K562 (cell line): ENCODE measurements around the gene USP22. TPM values are rescaled to one million over a fixed set of nuclear protein-coding genes. Genes with fewer than 3 reads are reported as not detected.

Experiments
- ATAC-seq: fragments of 200-7000 bp; cut with Tn5 transposase; 3 replicates; pipeline ENCODE4 v1.9.1; 2020; ENCODE audit warnings: moderate library complexity
- BruUV-seq: library from RNA; stranded (reverse); fragments of 400-500 nt; replicated peaks from 2 replicates; lab custom pipeline; 2021; lab: Mats Ljungman, UMichigan
- CTCF ChIA-PET: fragments of 300-600 bp; formaldehyde crosslinking; extraction: SDS; loops from one replicate; lab custom pipeline; 2021; ENCODE audit warnings: low intra/inter-chr PET ratio; lab: Yijun Ruan, JAX
- POLR2A ChIA-PET: fragments of 300-600, 350-650 bp; sonication (Branson Sonifier 250); formaldehyde crosslinking; extraction: SDS; loops from one replicate; lab custom pipeline; 2021; ENCODE audit warnings: antibody characterized with exemption, inconsistent platforms; lab: Yijun Ruan, JAX
- DNase-seq, 4 experiments: peaks; one replicate each; pipeline versions ENCODE4 v3.0.0 to v3.0.0-alpha.2; 2011 to 2018; ENCODE audit warnings: low spot score in 3 of 4, mixed read lengths in 3 of 4; ENCODE audit errors: extremely low read depth in 1 of 4
- FAIRE-seq: peaks from 2 replicates; lab custom pipeline; 2011; peaks lifted over from hg19 to GRCh38; lab: Jason Lieb, UNC
- H2AFZ ChIP-seq: 2 replicates; pipeline ENCODE4 v1.6.0; 2011; ENCODE audit warnings: low read depth, low read length, control low read depth, inconsistent platforms
- H3K27ac ChIP-seq: fragments of 200-600 bp; 3 replicates; pipeline ENCODE4 v1.8.0; 2011; ENCODE audit warnings: low read depth, mild to moderate bottlenecking, control low read depth, inconsistent platforms, low read length, moderate library complexity, mixed read lengths; ENCODE audit errors: extremely low read depth
- H3K27me3 ChIP-seq, 2 experiments: fragments of 300-600 bp in 1 of 2; 2 replicates in 1 of 2; 3 replicates in 1 of 2; pipeline versions ENCODE4 v1.6.0 to v1.8.0; 2011; ENCODE audit warnings: inconsistent platforms in 2 of 2, low read length in 2 of 2, mild to moderate bottlenecking in 1 of 2, mixed read lengths in 1 of 2, moderate library complexity in 1 of 2; ENCODE audit not compliant: control insufficient read depth in 2 of 2, insufficient read depth in 2 of 2
- H3K36me3 ChIP-seq: fragments of 300-600 bp; 3 replicates; pipeline ENCODE4 v1.8.0; 2011; ENCODE audit warnings: mild to moderate bottlenecking, low read length, inconsistent platforms; ENCODE audit not compliant: control insufficient read depth, insufficient read depth
- H3K4me1 ChIP-seq, 2 experiments: fragments of 200-600 bp in 1 of 2; replicated peaks in 1 of 2; 2 replicates in 1 of 2; 3 replicates in 1 of 2; pipeline versions ENCODE4 v1.5.1 to v1.8.0; 2011; ENCODE audit warnings: inconsistent platforms in 2 of 2, low read length in 2 of 2, mild to moderate bottlenecking in 1 of 2, mixed read lengths in 1 of 2, moderate library complexity in 1 of 2; ENCODE audit not compliant: control insufficient read depth in 2 of 2, insufficient read depth in 2 of 2
- H3K4me2 ChIP-seq: 2 replicates; pipeline ENCODE4 v1.6.1; 2011; ENCODE audit warnings: low read length, control low read depth, inconsistent platforms, mixed read lengths; ENCODE audit not compliant: insufficient read depth
- H3K4me3 ChIP-seq: fragments of 200-600 bp; sonication (generic), shearing (Covaris generic); 2 replicates; pipeline ENCODE4 v1.5.1; 2016; ENCODE audit warnings: control low read depth, inconsistent platforms
- H3K79me2 ChIP-seq: fragments of 200-600 bp; 3 replicates; pipeline ENCODE4 v1.8.0; 2011; ENCODE audit warnings: low read length, inconsistent platforms; ENCODE audit not compliant: control insufficient read depth, insufficient read depth
- H3K9ac ChIP-seq, 2 experiments: 2 replicates each; pipeline versions ENCODE4 v1.6.0 to v1.6.1; 2011; ENCODE audit warnings: low read depth in 2 of 2, low read length in 2 of 2, control low read depth in 1 of 2, inconsistent platforms in 1 of 2, mild to moderate bottlenecking in 1 of 2, mixed read lengths in 1 of 2; ENCODE audit not compliant: insufficient read depth in 1 of 2
- H3K9me1 ChIP-seq: one replicate; pipeline ENCODE4 v1.6.0; 2011; ENCODE audit warnings: inconsistent platforms, mild to moderate bottlenecking, low read length, moderate library complexity; ENCODE audit not compliant: control insufficient read depth, insufficient read depth
- H3K9me3 ChIP-seq: replicated peaks from 2 replicates; pipeline ENCODE4 v1.5.1; 2011; ENCODE audit warnings: low read depth, low read length, inconsistent platforms; ENCODE audit not compliant: control insufficient read depth, insufficient read depth
- H4K20me1 ChIP-seq: replicated peaks from 2 replicates; pipeline ENCODE4 v1.6.1; 2011; ENCODE audit warnings: low read length, inconsistent platforms, mixed read lengths; ENCODE audit not compliant: control insufficient read depth, insufficient read depth
- HLTF ChIP-seq: fragments of 450-650 bp; IDR thresholded peaks from 2 replicates; pipeline ENCODE4 v1.6.1; 2016
- POLR2A ChIP-seq: fragments of 450-650 bp; conservative IDR thresholded peaks from 2 replicates; pipeline ENCODE4 v1.6.1; 2016
- TBP ChIP-seq: optimal IDR thresholded peaks from 2 replicates; pipeline ENCODE3; 2011; ENCODE audit warnings: low read depth, low read length, improper control_type of control experiment
- ZNF23 ChIP-seq: fragments of 250-450 bp; sonication (Bioruptor Pico); IDR thresholded peaks from 2 replicates; pipeline ENCODE4 v1.4.0; 2020; ENCODE audit warnings: mild to moderate bottlenecking
- WGBS: fragments of 100-300 bp; shearing (Covaris generic); methylation state at CpG from one replicate; pipeline ENCODE4 v1.1.6; 2016; ENCODE audit warnings: low coverage, mixed read lengths; ENCODE audit not compliant: insufficient coverage; ENCODE audit errors: missing lambda C conversion rate; 5-methylcytosine and 5-hydroxymethylcytosine counted together
- in situ Hi-C: fragments of 300-500 bp; cut with MboI; formaldehyde crosslinking; loops from 4 replicates; pipeline ENCODE4 v1.15.0; 2018; ENCODE audit warnings: inconsistent platforms, mixed read lengths
- intact Hi-C: fragments of 100-400 bp; cut with micrococcal nuclease; formaldehyde crosslinking; loops from 2 replicates; pipeline ENCODE4 v1.14.2; 2022
- polyA plus RNA-seq, 8 experiments: library from polyadenylated mRNA; depleted of rRNA in 4 of 8; stranded (reverse) in 5 of 8; unstranded in 3 of 8; fragments of >200 nt; fragmentation: Nextera tagmentation in 2 of 8; fragmentation: Illumina TruSeq in 1 of 8; extraction: Ambion mirVana in 2 of 8; extraction: Trizol in 1 of 8; gene quantifications; 2 replicates each; pipeline versions ENCODE4 v1.2.1 to v1.2.3, GENCODE V29; 2011 to 2014; ENCODE audit warnings: inconsistent platforms in 1 of 8, missing spikeins in 1 of 8
- total RNA-seq, 7 experiments: library from RNA; depleted of rRNA in 6 of 7; stranded (reverse); fragments of >200 nt in 6 of 7; fragmentation: Illumina TruSeq in 2 of 7; extraction: Trizol in 2 of 7; gene quantifications; 2 replicates each; pipeline versions ENCODE4 v1.2.1 to v1.2.3, GENCODE V29; 2011 to 2021; ENCODE audit warnings: low replicate concordance in 1 of 7

The USP22 gene
- total and polyA plus RNA-seq, 9 of the 15 experiments (the other 6 are each of a cell fraction or from before 2014, with no cell fraction given): 6.5 to 113 (median 58.9) TPM

DNA sequence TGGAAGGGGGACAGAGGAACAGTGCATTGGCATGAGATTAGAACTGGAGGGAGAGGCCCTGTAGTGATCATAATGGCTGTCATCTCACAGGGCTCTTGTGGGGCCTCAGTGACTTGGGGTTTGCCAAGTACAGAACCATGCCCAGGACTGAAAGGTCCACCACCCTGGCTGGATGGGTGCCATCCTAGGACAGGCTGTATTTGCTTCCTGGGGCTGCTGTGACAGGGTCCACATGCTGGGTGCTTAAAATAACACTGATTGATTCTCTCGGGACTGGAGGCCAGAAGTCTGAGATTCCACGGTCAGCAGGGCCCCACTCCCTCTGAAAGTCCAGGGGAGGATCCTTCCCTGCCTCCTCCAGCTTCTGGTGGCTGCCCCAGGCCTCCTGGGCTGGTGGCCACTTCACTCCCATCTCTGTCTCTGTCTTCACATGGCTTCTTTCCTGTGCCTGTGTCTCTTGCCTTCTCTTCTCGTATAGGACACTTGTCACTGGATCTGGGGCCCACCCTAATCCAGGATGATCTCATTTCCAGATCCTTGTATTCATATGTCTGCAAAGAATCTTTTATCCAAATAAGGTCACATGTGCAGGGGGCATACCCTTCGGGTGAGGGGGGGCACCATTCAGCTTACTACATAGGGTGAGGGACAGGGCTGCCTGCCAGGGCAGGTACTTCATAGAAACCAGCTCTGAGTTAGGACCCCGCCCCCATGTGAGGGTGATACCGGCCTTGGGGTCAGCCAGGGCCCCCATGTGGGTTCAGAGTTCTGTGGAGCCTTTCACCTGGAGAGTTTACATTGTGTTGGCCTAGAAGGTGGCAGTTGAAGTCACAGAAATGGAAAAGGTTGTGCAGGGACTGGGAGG is 52.6 kb downstream of the USP22 start:
- DNase-seq (no peak), ATAC-seq (no peak), FAIRE-seq (no peak)
- H3K36me3 ChIP-seq: no peaks in the 10 kb centered on the region
- H3K27me3 ChIP-seq: no peaks in the 10 kb centered on the region
- intact Hi-C loops: loop anchor here (5.0 kb wide), 1 partner anchor 188 kb away; no protein-coding TSS in a partner anchor
- no peak overlapping the region for H2AFZ ChIP-seq
- H3K9me1 ChIP-seq: no peaks in the 10 kb centered on the region
- CTCF ChIA-PET: no interaction called here
- TF ChIP-seq ZNF23 (CRISPR knock-in tag) (no peak), HLTF (no peak), POLR2A (0 out of 2 replicates have a peak, but pooled peaks have one; percentile 7)
- 25% methylated on average over 6 of the region's 6 CpGs for WGBS
- no peak overlapping the region for H3K4me3 ChIP-seq
- no peak overlapping the region for H3K27ac ChIP-seq
- no peaks in the 10 kb centered on the region for H3K9me3 ChIP-seq
- H4K20me1 ChIP-seq: no peaks in the 10 kb centered on the region
- BruUV-seq: no TSS peak
- peaks cover 0 to 10% of the 10 kb centered on the region in 2 experiments; a peak in 2 of 5 replicates for H3K4me1 ChIP-seq
- POLR2A ChIA-PET: interaction anchor here (0.6 to 0.7 kb wide), 2 partner anchors 10 to 12 kb away, joined by 3 to 4 read pairs; no protein-coding TSS in a partner anchor
- no peak overlapping the region for H3K4me2 ChIP-seq
- no peaks in the 10 kb centered on the region for H3K79me2 ChIP-seq
- in situ Hi-C loops: no loop called here
- no peak overlapping the region; a peak in 1 of 4 replicates for H3K9ac ChIP-seq

DNA sequence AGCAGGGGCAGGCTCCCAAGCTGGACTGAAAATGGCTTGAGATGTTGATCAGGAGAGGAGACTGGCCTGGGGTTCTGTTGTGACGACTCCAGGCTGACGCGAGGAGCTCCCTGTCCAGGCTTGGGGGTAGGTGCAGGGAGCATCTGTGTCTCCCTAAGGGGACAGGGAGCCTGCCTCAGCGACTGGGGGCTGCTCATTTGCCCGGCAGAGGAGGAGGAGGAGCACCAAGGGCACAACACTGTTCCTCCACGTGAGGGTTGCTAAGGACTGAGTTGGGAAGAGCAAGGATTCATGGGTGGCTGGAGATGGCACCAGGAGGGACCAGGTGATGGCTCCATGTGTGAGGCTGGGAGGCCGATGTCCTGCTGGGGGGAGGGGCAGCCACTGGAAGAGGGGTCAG is 53.3 kb downstream of the USP22 start:
- intact Hi-C loops: no loop called here
- POLR2A ChIA-PET: interaction anchor here (0.6 kb wide), 1 partner anchor 11 kb away, joined by 3 read pairs; no protein-coding TSS in a partner anchor
- H3K9ac ChIP-seq: no peak overlapping the region
- no peak overlapping the region for H3K27ac ChIP-seq
- no peaks in the 10 kb centered on the region for H3K9me1 ChIP-seq
- H3K4me3 ChIP-seq: no peak overlapping the region
- ATAC-seq (no peak), FAIRE-seq (no peak), DNase-seq (no peak)
- no peaks in the 10 kb centered on the region for H3K27me3 ChIP-seq
- H3K4me1 ChIP-seq: peaks cover 0 to 10% of the 10 kb centered on the region in 2 experiments; a peak in 2 of 5 replicates
- no peaks in the 10 kb centered on the region for H3K9me3 ChIP-seq
- in situ Hi-C loops: no loop called here
- 27% methylated on average over 1 of the region's 7 CpGs for WGBS
- no peaks in the 10 kb centered on the region for H3K36me3 ChIP-seq
- no TSS peak for BruUV-seq
- CTCF ChIA-PET: no interaction called here
- H2AFZ ChIP-seq: no peak overlapping the region
- H3K79me2 ChIP-seq: no peaks in the 10 kb centered on the region
- H4K20me1 ChIP-seq: no peaks in the 10 kb centered on the region
- no peak overlapping the region for H3K4me2 ChIP-seq
- TF ChIP-seq TBP (no peak), POLR2A (0 out of 2 replicates have a peak, but pooled peaks have one; percentile 16)
